Glomerular visceral epithelial cell (primary cell): ENCODE data around the gene THBD.
A peak's percentile ranks its signal among the peaks of the same experiment; 100 is the strongest.
"Not testable (repeated sequence)": the region's sequence is repeated elsewhere in the genome, so short reads cannot be mapped to it uniquely, and the experiment has no call there.

ENCODE experiments used
- DNase-seq: peaks from one replicate; pipeline ENCODE4 v3.0.0-alpha.2; 2016; ENCODE audit errors: extremely low spot score

Gene THBD

GRCh38 chr20:23035731-23036130 is 13.7 kb downstream of the THBD start:
- DNase-seq = no peak

- no peak for DNase-seq
These were observed 14.5 kb downstream of the THBD start, which contains the start of gene SSTR4 for GRCh38 chr20:23034721-23035671. Gene SSTR4 (plus strand): TSS chr20:23035312. CDS start chr20:23035484, 172 bp downstream.

GRCh38 chr20:23033918-23034317 is 15.6 kb downstream of the THBD start:
- DNase-seq = no peak

- DNase-seq = no peak
These were observed 16.8 kb downstream of the THBD start for GRCh38 chr20:23032750-23033078.

GRCh38 chr20:23032056-23032749 is 17.3 kb downstream of the THBD start:
- no peak for DNase-seq

- DNase-seq = no peak
These were observed 18.1 kb downstream of the THBD start for GRCh38 chr20:23031346-23031745.

- no peak for DNase-seq
These were observed 20.1 kb downstream of the THBD start for GRCh38 chr20:23029324-23029723.

GRCh38 chr20:23028392-23028791 is 21.1 kb downstream of the THBD start:
- no peak for DNase-seq

- no peak for DNase-seq
These were observed 21.8 kb downstream of the THBD start for GRCh38 chr20:23027721-23028120.

GRCh38 chr20:23025503-23025902 is 24.0 kb downstream of the THBD start:
- DNase-seq = not testable (repeated sequence)

GRCh38 chr20:23024701-23025100 is 24.8 kb downstream of the THBD start:
- DNase-seq = no peak

GRCh38 chr20:23023621-23024177 is 25.8 kb downstream of the THBD start:
- DNase-seq = no peak

GRCh38 chr20:23022849-23023248 is 26.6 kb downstream of the THBD start:
- no peak for DNase-seq

GRCh38 chr20:23021951-23022350 is 27.5 kb downstream of the THBD start:
- DNase-seq = peak; percentile 6

GRCh38 chr20:23021541-23021940 is 27.9 kb downstream of the THBD start:
- no peak for DNase-seq

GRCh38 chr20:23020230-23021018 is 29.0 kb downstream of the THBD start:
- DNase-seq = no peak

GRCh38 chr20:23019403-23019802 is 30.1 kb downstream of the THBD start:
- no peak for DNase-seq

- DNase-seq = no peak
These were observed 30.5 kb downstream of the THBD start for GRCh38 chr20:23018941-23019340.

- DNase-seq = no peak
These were observed 31.0 kb downstream of the THBD start for GRCh38 chr20:23018432-23018831.

GRCh38 chr20:23017516-23017915 is 32.0 kb downstream of the THBD start:
- no peak for DNase-seq

- no peak for DNase-seq
These were observed 36.0 kb downstream of the THBD start for GRCh38 chr20:23013429-23013828.
